ENCODE results near the gene CMKLR1. TPM values are rescaled to one million over a fixed set of nuclear protein-coding genes. Genes with fewer than 3 reads are reported as not detected.

The CMKLR1 gene
- total RNA-seq, 1 experiment from 2014 or later = 0.66 TPM

GRCh38 chr12:108361606-108362005 lies 22.5 kb upstream of the CMKLR1 start:
- H2BK120ac ChIP-seq (ENCODE audit: low read depth, low read length, poor library complexity, severe bottlenecking) = no peak overlapping the region
- H2BK5ac ChIP-seq (ENCODE audit: insufficient read length, low read length) = no peak overlapping the region
- Mint-ChIP-seq H3K4me3 (no peak overlapping the region), H3K9me3 (no peaks in the 10 kb centered on the region; a peak in 2 of 5 replicates), H3K36me3 (ENCODE audit: insufficient read depth in 1 of 3, low read depth in 3 of 3) (no peaks in the 10 kb centered on the region), H3K27ac (no peak overlapping the region), H3K27me3 (ENCODE audit: low read depth) (no peaks in the 10 kb centered on the region; the same call in none of the 2 replicates), H3K4me1 (peaks cover 15 to 17% of the 10 kb centered on the region in 2 experiments)
- H3K23me2 ChIP-seq (ENCODE audit: insufficient read length, low read depth, low read length, poor library complexity, severe bottlenecking) = no peaks in the 10 kb centered on the region
- no peak overlapping the region for H4K91ac ChIP-seq (ENCODE audit: insufficient read length, low read depth, low read length)
- H3K23ac ChIP-seq (ENCODE audit: insufficient read length, low read depth, low read length) = no peak overlapping the region
- no peaks in the 10 kb centered on the region for H3K79me2 ChIP-seq (ENCODE audit: insufficient read depth, low read length)
- WGBS (ENCODE audit: extremely low coverage, insufficient read length, low lambda C conversion rate) = no CpG with 5 or more reads among the region's 3 CpGs
- H3K79me1 ChIP-seq (ENCODE audit: insufficient read depth, low read depth, low read length, poor library complexity, severe bottlenecking) = no peaks in the 10 kb centered on the region
- H4K20me1 ChIP-seq (ENCODE audit: control insufficient read depth, insufficient read depth, insufficient read length) = peaks cover 2% of the 10 kb centered on the region
- H4K8ac ChIP-seq (replicated peaks; ENCODE audit: insufficient read length, low read depth, low read length) = no peak overlapping the region
- no peak for TF ChIP-seq CTCF (conservative IDR thresholded peaks at IDR 0.05)
- H3K4me1 ChIP-seq (ENCODE audit: insufficient read depth, low read length) = no peaks in the 10 kb centered on the region
- no peak overlapping the region for H2BK15ac ChIP-seq (ENCODE audit: low read depth, low read length)
- no peaks in the 10 kb centered on the region for H3K9me3 ChIP-seq (ENCODE audit: control insufficient read depth, low read depth, low read length)
- no peak for DNase-seq
- H3K9ac ChIP-seq (ENCODE audit: extremely low read depth, insufficient read length, low read length) = no peak overlapping the region
- H3K14ac ChIP-seq (ENCODE audit: insufficient read depth, low read length) = no peak overlapping the region
- H3T11ph ChIP-seq (ENCODE audit: low read length) = no peak overlapping the region
- no peak overlapping the region for H3K18ac ChIP-seq (ENCODE audit: insufficient read length, low read depth, low read length)
- H3K27ac ChIP-seq (ENCODE audit: insufficient read length, low read depth, low read length) = no peak overlapping the region
- H3K56ac ChIP-seq (ENCODE audit: insufficient read length, low read depth, low read length) = no peak overlapping the region
- no peak overlapping the region for H3K4ac ChIP-seq (ENCODE audit: low read depth, low read length)
- no peak overlapping the region for H3K4me2 ChIP-seq (ENCODE audit: insufficient read depth, insufficient read length, low read length)
- no peak overlapping the region for H2BK12ac ChIP-seq (ENCODE audit: insufficient read length, low read depth, low read length)
- no peak overlapping the region for H2AK5ac ChIP-seq (ENCODE audit: insufficient read length, low read length)
- no peak overlapping the region for H4K5ac ChIP-seq (ENCODE audit: insufficient read length, low read depth, low read length)
- H2BK20ac ChIP-seq (ENCODE audit: low read depth, low read length, poor library complexity, severe bottlenecking) = no peak overlapping the region
- H3K27me3 ChIP-seq (ENCODE audit: insufficient read depth, low read length) = no peaks in the 10 kb centered on the region
- H2AFZ ChIP-seq (ENCODE audit: low read length) = no peak overlapping the region

Measured in H9 (cell line).